MM.1S (cell line): ENCODE measurements around the gene RDH14.

Experiments
- DNase-seq: peaks from one replicate; pipeline ENCODE4 v3.0.0-alpha.2; 2015
- H2AFZ ChIP-seq: fragments of 300-600 bp; sonication (generic); 2 replicates; pipeline ENCODE4 v1.6.0; 2016; ENCODE audit warnings: antibody characterized with exemption, low read length
- H3F3A ChIP-seq: fragments of 300-600 bp; sonication (generic); 2 replicates; pipeline ENCODE4 v1.6.1; 2016; ENCODE audit warnings: mild to moderate bottlenecking, antibody characterized with exemption, low read length, moderate library complexity, mixed read lengths; ENCODE audit not compliant: insufficient read depth
- H3K27ac ChIP-seq: fragments of 300-600 bp; sonication (generic); 2 replicates; pipeline ENCODE4 v1.5.1; 2016; ENCODE audit warnings: mild to moderate bottlenecking, low read length
- H3K27me3 ChIP-seq: fragments of 300-600 bp; sonication (generic); replicated peaks from 2 replicates; pipeline ENCODE4 v1.6.0; 2016; ENCODE audit warnings: low read length; ENCODE audit not compliant: insufficient read depth
- H3K36me3 ChIP-seq: fragments of 300-600 bp; sonication (generic); replicated peaks from 2 replicates; pipeline ENCODE4 v1.6.1; 2016; ENCODE audit warnings: mild to moderate bottlenecking, low read length, mixed read lengths; ENCODE audit not compliant: insufficient read depth
- H3K4me1 ChIP-seq: fragments of 300-600 bp; sonication (generic); 2 replicates; pipeline ENCODE4 v1.6.1; 2016; ENCODE audit warnings: low read length, mixed read lengths
- H3K4me2 ChIP-seq: fragments of 300-600 bp; sonication (generic); 2 replicates; pipeline ENCODE4 v1.6.0; 2016; ENCODE audit warnings: low read depth, low read length
- H3K4me3 ChIP-seq: fragments of 300-600 bp; sonication (generic); 2 replicates; pipeline ENCODE4 v1.5.1; 2016; ENCODE audit warnings: low read length, mixed read lengths
- H3K79me2 ChIP-seq: fragments of 300-600 bp; sonication (generic); 2 replicates; pipeline ENCODE4 v1.6.1; 2016; ENCODE audit warnings: mixed run types, low read length, mixed read lengths
- H3K9ac ChIP-seq: fragments of 300-600 bp; sonication (generic); 2 replicates; pipeline ENCODE4 v1.6.1; 2016; ENCODE audit warnings: low read length, mixed read lengths
- H3K9me2 ChIP-seq: fragments of 300-600 bp; sonication (generic); replicated peaks from 2 replicates; pipeline ENCODE4 v1.6.1; 2016; ENCODE audit warnings: mild to moderate bottlenecking, low read length, mixed read lengths; ENCODE audit not compliant: insufficient read depth
- H3K9me3 ChIP-seq: fragments of 300-600 bp; sonication (generic); replicated peaks from 2 replicates; pipeline ENCODE4 v1.6.1; 2016; ENCODE audit warnings: mild to moderate bottlenecking, low read length, mixed read lengths; ENCODE audit not compliant: insufficient read depth
- H4K20me1 ChIP-seq: fragments of 300-600 bp; sonication (generic); 2 replicates; pipeline ENCODE4 v1.6.1; 2016; ENCODE audit warnings: mild to moderate bottlenecking, low read length, moderate library complexity, mixed read lengths; ENCODE audit not compliant: insufficient read depth
- EZH2 ChIP-seq: fragments of 300-600 bp; sonication (generic); optimal IDR thresholded peaks from 2 replicates; pipeline ENCODE3; 2017; ENCODE audit warnings: low read depth, mild to moderate bottlenecking, antibody characterized with exemption, low read length, mixed read lengths
- EZH2phosphoT487 ChIP-seq: fragments of 300-600 bp; sonication (generic); IDR thresholded peaks from 2 replicates; pipeline ENCODE4 v1.6.1; 2018; ENCODE audit warnings: antibody characterized with exemption, low read length
- TF ChIP-seq, protein P1 (sequence below): fragments of 300-600 bp; sonication (generic); IDR thresholded peaks from 2 replicates; pipeline ENCODE4 v1.5.1; 2016; ENCODE audit warnings: antibody characterized with exemption, low read length, mixed read lengths

RDH14 gene, protein sequence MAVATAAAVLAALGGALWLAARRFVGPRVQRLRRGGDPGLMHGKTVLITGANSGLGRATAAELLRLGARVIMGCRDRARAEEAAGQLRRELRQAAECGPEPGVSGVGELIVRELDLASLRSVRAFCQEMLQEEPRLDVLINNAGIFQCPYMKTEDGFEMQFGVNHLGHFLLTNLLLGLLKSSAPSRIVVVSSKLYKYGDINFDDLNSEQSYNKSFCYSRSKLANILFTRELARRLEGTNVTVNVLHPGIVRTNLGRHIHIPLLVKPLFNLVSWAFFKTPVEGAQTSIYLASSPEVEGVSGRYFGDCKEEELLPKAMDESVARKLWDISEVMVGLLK

DNA sequence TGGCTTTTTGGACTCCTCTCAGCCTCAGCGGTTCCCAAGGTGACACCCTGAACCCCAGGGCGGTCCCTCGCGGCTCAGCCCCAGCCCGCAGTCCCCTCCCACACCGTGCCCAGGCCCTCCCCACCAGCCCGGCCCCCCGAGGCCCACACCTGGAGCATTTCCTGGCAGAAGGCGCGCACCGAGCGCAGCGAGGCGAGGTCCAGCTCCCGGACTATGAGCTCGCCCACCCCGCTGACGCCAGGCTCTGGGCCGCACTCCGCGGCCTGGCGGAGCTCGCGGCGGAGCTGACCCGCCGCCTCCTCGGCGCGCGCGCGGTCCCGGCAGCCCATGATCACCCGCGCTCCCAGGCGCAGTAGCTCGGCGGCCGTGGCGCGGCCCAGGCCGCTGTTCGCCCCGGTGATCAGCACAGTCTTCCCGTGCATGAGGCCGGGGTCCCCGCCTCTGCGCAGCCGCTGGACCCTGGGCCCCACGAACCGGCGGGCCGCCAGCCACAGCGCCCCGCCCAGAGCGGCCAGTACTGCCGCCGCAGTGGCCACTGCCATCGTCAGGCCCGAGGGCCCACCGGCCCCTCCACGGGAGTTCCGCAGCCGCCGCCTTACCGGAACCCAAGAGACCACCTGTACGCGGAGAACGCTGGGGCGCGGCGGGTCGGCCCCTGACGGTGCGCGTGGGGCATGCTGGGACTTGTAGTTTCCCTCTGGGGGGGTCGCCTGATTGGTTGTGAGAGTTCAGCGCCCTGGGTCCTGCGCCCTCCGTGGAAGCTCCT lies at the start of gene RDH14:
Gene RDH14 (minus strand): TSS at position 623 of the 766 bp plus-strand sequence. CDS start 81 bp downstream, at position 542.
- no peaks in the 10 kb centered on the region for H3K9me2 ChIP-seq
- no peaks in the 10 kb centered on the region for H3K27me3 ChIP-seq
- DNase-seq, result peak; percentile 94
- H3K36me3 ChIP-seq, result no peaks in the 10 kb centered on the region; the same call in 1 of the 2 replicates
- peaks cover 14% of the 10 kb centered on the region for H3K4me1 ChIP-seq
- no peaks in the 10 kb centered on the region for H4K20me1 ChIP-seq
- TF ChIP-seq EZH2 (no peak), EZH2phosphoT487 (no peak)
- TF ChIP-seq, protein P1, sequence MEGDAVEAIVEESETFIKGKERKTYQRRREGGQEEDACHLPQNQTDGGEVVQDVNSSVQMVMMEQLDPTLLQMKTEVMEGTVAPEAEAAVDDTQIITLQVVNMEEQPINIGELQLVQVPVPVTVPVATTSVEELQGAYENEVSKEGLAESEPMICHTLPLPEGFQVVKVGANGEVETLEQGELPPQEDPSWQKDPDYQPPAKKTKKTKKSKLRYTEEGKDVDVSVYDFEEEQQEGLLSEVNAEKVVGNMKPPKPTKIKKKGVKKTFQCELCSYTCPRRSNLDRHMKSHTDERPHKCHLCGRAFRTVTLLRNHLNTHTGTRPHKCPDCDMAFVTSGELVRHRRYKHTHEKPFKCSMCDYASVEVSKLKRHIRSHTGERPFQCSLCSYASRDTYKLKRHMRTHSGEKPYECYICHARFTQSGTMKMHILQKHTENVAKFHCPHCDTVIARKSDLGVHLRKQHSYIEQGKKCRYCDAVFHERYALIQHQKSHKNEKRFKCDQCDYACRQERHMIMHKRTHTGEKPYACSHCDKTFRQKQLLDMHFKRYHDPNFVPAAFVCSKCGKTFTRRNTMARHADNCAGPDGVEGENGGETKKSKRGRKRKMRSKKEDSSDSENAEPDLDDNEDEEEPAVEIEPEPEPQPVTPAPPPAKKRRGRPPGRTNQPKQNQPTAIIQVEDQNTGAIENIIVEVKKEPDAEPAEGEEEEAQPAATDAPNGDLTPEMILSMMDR, result no peak
- peak within 1 kb of the TSS; percentile 86 for H2AFZ ChIP-seq
- no peaks in the 10 kb centered on the region for H3K9me3 ChIP-seq
- peak within 1 kb of the TSS; percentile 95 for H3K9ac ChIP-seq
- H3K4me3 ChIP-seq, result peak within 1 kb of the TSS; percentile 78
- H3K4me2 ChIP-seq, result peak within 1 kb of the TSS; percentile 83
- H3F3A ChIP-seq, result peaks cover 4% of the 10 kb centered on the region; the same call in 1 of the 2 replicates
- peak within 1 kb of the TSS; percentile 90 for H3K27ac ChIP-seq
- peaks cover 21% of the 10 kb centered on the region for H3K79me2 ChIP-seq

DNA sequence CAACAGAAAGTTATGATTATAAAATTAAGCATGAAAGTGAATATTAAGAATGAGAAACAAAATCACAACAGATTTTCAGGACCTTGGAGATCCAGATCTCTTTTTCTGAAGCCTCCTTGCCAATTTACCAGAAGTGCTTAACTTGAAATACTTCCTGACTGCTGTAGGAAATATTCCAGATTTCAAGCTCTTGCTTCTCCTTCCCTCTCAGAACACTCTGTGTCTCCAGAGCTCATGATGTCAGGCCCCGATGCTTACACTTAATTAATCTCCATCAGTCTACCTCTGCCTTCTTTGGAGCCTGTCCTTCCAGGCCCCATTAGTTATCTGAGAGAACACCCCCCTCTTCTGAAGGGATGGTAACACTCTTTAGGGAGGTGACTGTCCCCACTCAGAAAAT lies 49.6 kb upstream of the RDH14 start:
- H3K9me3 ChIP-seq, result no peaks in the 10 kb centered on the region
- no peaks in the 10 kb centered on the region for H3K4me1 ChIP-seq
- no peaks in the 10 kb centered on the region for H4K20me1 ChIP-seq
- H3K79me2 ChIP-seq, result no peaks in the 10 kb centered on the region
- no peaks in the 10 kb centered on the region for H3K27me3 ChIP-seq
- no peak for TF ChIP-seq EZH2phosphoT487
- TF ChIP-seq, protein P1, result no peak
- no peak for TF ChIP-seq EZH2
- no peaks in the 10 kb centered on the region; the same call in 1 of the 2 replicates for H3K9me2 ChIP-seq
- no peak overlapping the region for H3K27ac ChIP-seq
- no peak overlapping the region for H2AFZ ChIP-seq
- H3K4me2 ChIP-seq, result no peak overlapping the region
- no peak for DNase-seq
- H3K36me3 ChIP-seq, result no peaks in the 10 kb centered on the region
- H3K4me3 ChIP-seq, result no peak overlapping the region
- no peak overlapping the region for H3K9ac ChIP-seq
- no peaks in the 10 kb centered on the region for H3F3A ChIP-seq

DNA sequence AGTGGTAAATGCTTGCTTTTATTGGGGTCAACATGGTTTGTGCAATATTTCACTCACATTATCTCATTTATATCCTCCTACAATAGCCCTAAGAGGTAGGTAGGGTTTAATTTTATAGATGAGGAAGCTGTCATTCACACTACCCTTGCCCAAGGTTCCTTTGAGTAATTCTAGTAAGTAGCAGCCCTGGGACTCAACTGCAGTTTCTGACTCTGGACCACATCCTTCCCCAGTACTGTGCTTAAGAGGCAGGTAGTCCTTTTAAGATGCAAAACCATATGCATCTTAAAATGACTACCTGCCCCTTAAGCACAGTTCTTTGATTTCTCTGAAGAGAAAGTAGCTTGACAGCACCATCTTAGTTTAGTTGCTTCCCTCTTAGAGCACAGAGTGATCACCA lies 44.7 kb upstream of the RDH14 start:
- Histone ChIP-seq H3K4me1 (no peaks in the 10 kb centered on the region), H3K4me2 (no peak overlapping the region), H3K9me2 (no peaks in the 10 kb centered on the region; the same call in 1 of the 2 replicates), H2AFZ (no peak overlapping the region), H3F3A (no peaks in the 10 kb centered on the region), H3K27ac (no peak overlapping the region), H3K27me3 (no peaks in the 10 kb centered on the region), H3K79me2 (no peaks in the 10 kb centered on the region), H3K4me3 (no peak overlapping the region), H3K36me3 (no peaks in the 10 kb centered on the region), H3K9me3 (no peaks in the 10 kb centered on the region), H3K9ac (no peak overlapping the region), H4K20me1 (no peaks in the 10 kb centered on the region)
- DNase-seq, result peak; percentile 52
- TF ChIP-seq, protein P1, result no peak
- no peak for TF ChIP-seq EZH2phosphoT487
